ENCODE measurements around the gene WSCD2.

- TF ChIP-seq, protein P1, sequence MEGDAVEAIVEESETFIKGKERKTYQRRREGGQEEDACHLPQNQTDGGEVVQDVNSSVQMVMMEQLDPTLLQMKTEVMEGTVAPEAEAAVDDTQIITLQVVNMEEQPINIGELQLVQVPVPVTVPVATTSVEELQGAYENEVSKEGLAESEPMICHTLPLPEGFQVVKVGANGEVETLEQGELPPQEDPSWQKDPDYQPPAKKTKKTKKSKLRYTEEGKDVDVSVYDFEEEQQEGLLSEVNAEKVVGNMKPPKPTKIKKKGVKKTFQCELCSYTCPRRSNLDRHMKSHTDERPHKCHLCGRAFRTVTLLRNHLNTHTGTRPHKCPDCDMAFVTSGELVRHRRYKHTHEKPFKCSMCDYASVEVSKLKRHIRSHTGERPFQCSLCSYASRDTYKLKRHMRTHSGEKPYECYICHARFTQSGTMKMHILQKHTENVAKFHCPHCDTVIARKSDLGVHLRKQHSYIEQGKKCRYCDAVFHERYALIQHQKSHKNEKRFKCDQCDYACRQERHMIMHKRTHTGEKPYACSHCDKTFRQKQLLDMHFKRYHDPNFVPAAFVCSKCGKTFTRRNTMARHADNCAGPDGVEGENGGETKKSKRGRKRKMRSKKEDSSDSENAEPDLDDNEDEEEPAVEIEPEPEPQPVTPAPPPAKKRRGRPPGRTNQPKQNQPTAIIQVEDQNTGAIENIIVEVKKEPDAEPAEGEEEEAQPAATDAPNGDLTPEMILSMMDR (IDR thresholded peaks at IDR 0.05), result no peak
- TF ChIP-seq POLR2A (IDR thresholded peaks at IDR 0.05), result no peak
Measured at GRCh38 chr12:108133482-108133881, 4.4 kb downstream of the WSCD2 start.

Measured in stomach (tissue), 4 donors.